Sigmoid colon (tissue), 7 donors: ENCODE results near the gene STAT4. TPM values are rescaled to one million over a fixed set of nuclear protein-coding genes. Genes with fewer than 3 reads are reported as not detected.

Experiments used
- DNase-seq: peaks from one replicate; pipeline ENCODE4 v3.0.0-alpha.2; 2019
- H3K27ac ChIP-seq, 4 donors: fragments of 200-600 bp; sonication (generic); one replicate each; pipeline ENCODE4 v1.5.1; 2016 to 2019; ENCODE audit warnings: mild to moderate bottlenecking in 1 of 4
- H3K27me3 ChIP-seq, 3 donors: fragments of 200-600 bp; sonication (generic); one replicate each; pipeline ENCODE4 v1.5.1; 2019; ENCODE audit warnings: mild to moderate bottlenecking in 1 of 3
- H3K36me3 ChIP-seq, 4 donors: fragments of 200-600 bp; sonication (generic); one replicate each; pipeline ENCODE4 v1.5.1; 2016 to 2019
- H3K4me1 ChIP-seq, 4 donors: fragments of 200-600 bp; sonication (generic); one replicate each; pipeline ENCODE4 v1.5.1; 2017 to 2019
- H3K4me3 ChIP-seq, 4 donors: fragments of 200-600 bp; sonication (generic); one replicate each; pipeline ENCODE4 v1.5.1; 2017 to 2019; ENCODE audit warnings: mild to moderate bottlenecking in 2 of 4, moderate library complexity in 1 of 4
- H3K9me3 ChIP-seq, 4 donors: fragments of 200-600 bp in 3 of 4; sonication (generic) in 3 of 4; one replicate each; pipeline versions ENCODE4 v1.5.1 to v1.6.1; 2013 to 2019
- CTCF ChIP-seq, 4 experiments: fragments of 450-650 bp in 3 of 4; fragments of 200-600 bp in 1 of 4; IDR thresholded peaks; one replicate each; pipeline ENCODE4 v1.5.1; 2016 to 2019; ENCODE audit warnings: antibody characterized with exemption in 4 of 4, mild to moderate bottlenecking in 3 of 4, moderate library complexity in 2 of 4
- EP300 ChIP-seq, 4 donors: sonication (generic); formaldehyde crosslinking; IDR thresholded peaks; one replicate each; pipeline ENCODE4 v1.6.1; 2017; ENCODE audit warnings: antibody characterized with exemption in 4 of 4
- POLR2A ChIP-seq, 2 donors: fragments of 450-650 bp; IDR thresholded peaks; one replicate each; pipeline ENCODE4 v1.6.1; 2016; ENCODE audit warnings: antibody characterized with exemption in 2 of 2, mild to moderate bottlenecking in 2 of 2, moderate library complexity in 2 of 2
- POLR2AphosphoS5 ChIP-seq, 4 donors: sonication (generic); formaldehyde crosslinking; IDR thresholded peaks; one replicate each; pipeline ENCODE4 v1.6.1; 2017; ENCODE audit warnings: antibody characterized with exemption in 4 of 4
- WGBS, 2 donors: extraction: QIAGEN DNeasy Blood & Tissue Kit; methylation state at CpG; one replicate each; pipeline ENCODE4 v1.1.7; 2013; 5-methylcytosine and 5-hydroxymethylcytosine counted together
- intact Hi-C: fragments of 100-400 bp; cut with DNase I; formaldehyde crosslinking; loops from one replicate; pipeline ENCODE4 v1.15.1; 2023
- polyA plus RNA-seq, 3 donors: library from polyadenylated mRNA; stranded (reverse); fragments of 200-250 nt; gene quantifications; one replicate each; pipeline ENCODE4 v1.2.3, GENCODE V29; 2013
- total RNA-seq, 4 donors: library from RNA; depleted of rRNA; stranded (reverse); fragments of >200 nt; gene quantifications; one replicate each; pipeline ENCODE4 v1.1.0, GENCODE V29; 2016
- donor health status: healthy with polysubstance abuse.
- donor health status: Bipolar disorder and iron deficiency.
- donor health status: healthy.

The STAT4 gene
- total and polyA plus RNA-seq, 7 donors = 0.46 to 4.6 (median 0.70) TPM; not detected in 1

- DNase-seq = no peak
- Histone ChIP-seq H3K9me3 (no peaks in the 10 kb centered on the region), H3K27ac (no peak overlapping the region), H3K4me3 (no peak overlapping the region), H3K36me3 (peaks cover 28 to 100% (median 68%) of the 10 kb centered on the region in 4 donors), H3K27me3 (no peaks in the 10 kb centered on the region), H3K4me1 (no peaks in the 10 kb centered on the region)
- WGBS, 2 donors = 91 to 92% methylated on average over 6 of the region's 6 CpGs
- TF ChIP-seq EP300 (IDR thresholded peaks at IDR 0.05) (no peak), CTCF (IDR thresholded peaks at IDR 0.05) (no peak), POLR2AphosphoS5 (IDR thresholded peaks at IDR 0.05) (no peak), POLR2A (IDR thresholded peaks at IDR 0.05) (no peak)
- intact Hi-C loops = no loop called here
Measured at GRCh38 chr2:190990132-190990531, 160.7 kb downstream of the STAT4 start.

GRCh38 chr2:190988910-190989309 lies 161.9 kb downstream of the STAT4 start:
- peaks cover 32 to 100% (median 67%) of the 10 kb centered on the region in 4 donors for H3K36me3 ChIP-seq
- no peaks in the 10 kb centered on the region for H3K4me1 ChIP-seq
- TF ChIP-seq EP300 (IDR thresholded peaks at IDR 0.05) (no peak), CTCF (IDR thresholded peaks at IDR 0.05) (no peak), POLR2AphosphoS5 (IDR thresholded peaks at IDR 0.05) (no peak), POLR2A (IDR thresholded peaks at IDR 0.05) (no peak)
- no peak for DNase-seq
- WGBS, 2 donors = 96 to 97% methylated on average over 3 of the region's 3 CpGs
- no peaks in the 10 kb centered on the region for H3K9me3 ChIP-seq
- intact Hi-C loops = no loop called here
- no peaks in the 10 kb centered on the region for H3K27me3 ChIP-seq
- H3K4me3 ChIP-seq = no peak overlapping the region
- no peak overlapping the region for H3K27ac ChIP-seq

- Histone ChIP-seq H3K27me3 (no peaks in the 10 kb centered on the region), H3K9me3 (no peaks in the 10 kb centered on the region), H3K36me3 (peaks cover 38 to 100% (median 67%) of the 10 kb centered on the region in 4 donors), H3K27ac (no peak overlapping the region), H3K4me3 (no peak overlapping the region), H3K4me1 (no peaks in the 10 kb centered on the region)
- TF ChIP-seq EP300 (IDR thresholded peaks at IDR 0.05) (no peak), POLR2AphosphoS5 (IDR thresholded peaks at IDR 0.05) (no peak), CTCF (IDR thresholded peaks at IDR 0.05) (no peak), POLR2A (IDR thresholded peaks at IDR 0.05) (no peak)
- DNase-seq = no peak
- intact Hi-C loops = no loop called here
- 96 to 97% methylated on average over 5 of the region's 5 CpGs for WGBS, 2 donors
Measured at GRCh38 chr2:190987938-190988337, 162.9 kb downstream of the STAT4 start.

- WGBS, 2 donors = 94 to 98% methylated on average over 1 of the region's 1 CpG
- Histone ChIP-seq H3K9me3 (no peaks in the 10 kb centered on the region), H3K27me3 (no peaks in the 10 kb centered on the region), H3K36me3 (peaks cover 43 to 100% (median 69%) of the 10 kb centered on the region in 4 donors), H3K4me3 (no peak overlapping the region), H3K27ac (no peak overlapping the region), H3K4me1 (no peaks in the 10 kb centered on the region)
- TF ChIP-seq POLR2AphosphoS5 (IDR thresholded peaks at IDR 0.05) = no peak
- no peak for TF ChIP-seq EP300 (IDR thresholded peaks at IDR 0.05)
- no peak for TF ChIP-seq CTCF (IDR thresholded peaks at IDR 0.05)
- TF ChIP-seq POLR2A (IDR thresholded peaks at IDR 0.05) = no peak
- intact Hi-C loops = no loop called here
- DNase-seq = no peak
Measured at GRCh38 chr2:190987116-190987515, 163.7 kb downstream of the STAT4 start.
